ENCODE measurements around the gene MBD3L1.

GRCh38 chr19:8811315-8812172, 20.6 kb upstream of the MBD3L1 start:
- TF ChIP-seq CTCF (IDR thresholded peaks at IDR 0.05; ENCODE audit: insufficient read depth, low read length) (no peak), POLR2AphosphoS5 (IDR thresholded peaks at IDR 0.05; ENCODE audit: low read depth) (no peak), REST (IDR thresholded peaks at IDR 0.05; ENCODE audit: insufficient replicate concordance, low read depth) (no peak), GABPA (IDR thresholded peaks at IDR 0.05; ENCODE audit: low read depth) (no peak), SPI1 (IDR thresholded peaks at IDR 0.05; ENCODE audit: borderline replicate concordance, low read depth) (no peak)

Data from HL-60 (cell line).